Activated CD8-positive, alpha-beta memory T cell treated with anti-CD3 and anti-CD28 coated beads for 4 hours (primary cell): ENCODE data around the gene R3HDM4.

ENCODE experiments used
- DNase-seq, 2 donors: peaks; one replicate each; pipeline ENCODE4 v3.0.0-alpha.2; 2020; ENCODE audit warnings: low read depth in 2 of 2

R3HDM4 gene

DNA sequence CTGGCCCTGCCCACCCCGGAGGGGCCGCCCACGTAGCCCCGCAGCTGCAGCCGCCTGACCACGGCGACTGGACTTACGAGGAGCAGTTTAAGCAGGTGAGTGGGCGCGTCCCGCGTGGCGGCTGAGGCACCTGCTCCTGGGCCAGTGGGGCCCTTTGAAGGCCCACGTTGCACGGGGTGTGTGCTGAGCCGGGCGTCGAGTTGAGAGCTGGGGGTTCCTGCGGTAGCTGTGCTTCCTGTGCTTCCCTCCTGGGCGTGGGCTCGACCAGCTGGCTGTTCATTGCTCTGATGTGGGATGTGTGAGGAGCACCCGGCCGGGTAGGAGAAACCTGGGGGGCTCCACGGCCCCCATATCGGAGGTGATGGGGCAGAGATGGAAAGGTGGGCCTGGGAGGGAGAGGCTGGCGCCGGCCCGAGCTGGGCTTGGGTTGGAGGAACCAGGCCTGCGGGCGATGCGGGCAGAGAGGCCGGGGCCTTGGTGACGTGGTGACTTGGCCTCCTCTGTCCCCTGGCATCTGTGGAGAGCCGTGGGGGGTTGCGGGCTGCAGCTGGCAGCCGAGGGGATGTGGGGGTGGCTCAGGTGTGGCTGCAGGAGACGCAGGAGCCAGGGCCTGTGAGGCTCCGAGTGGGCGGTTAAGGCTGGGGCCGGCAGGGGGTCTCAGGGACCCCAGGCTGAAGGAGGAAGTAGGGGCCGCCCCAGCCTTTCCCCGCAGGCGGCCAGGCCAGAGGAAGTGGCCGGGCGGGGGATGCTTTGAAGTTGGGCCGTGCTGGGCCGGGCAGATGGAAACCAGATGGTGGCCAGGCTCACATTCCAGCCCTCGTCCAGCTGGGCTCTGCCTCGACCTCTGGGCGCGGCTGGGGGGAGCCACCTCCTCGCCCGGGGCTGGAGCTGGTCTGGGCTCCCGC, 19.9 kb upstream of the R3HDM4 start:
- no peak for DNase-seq

DNA sequence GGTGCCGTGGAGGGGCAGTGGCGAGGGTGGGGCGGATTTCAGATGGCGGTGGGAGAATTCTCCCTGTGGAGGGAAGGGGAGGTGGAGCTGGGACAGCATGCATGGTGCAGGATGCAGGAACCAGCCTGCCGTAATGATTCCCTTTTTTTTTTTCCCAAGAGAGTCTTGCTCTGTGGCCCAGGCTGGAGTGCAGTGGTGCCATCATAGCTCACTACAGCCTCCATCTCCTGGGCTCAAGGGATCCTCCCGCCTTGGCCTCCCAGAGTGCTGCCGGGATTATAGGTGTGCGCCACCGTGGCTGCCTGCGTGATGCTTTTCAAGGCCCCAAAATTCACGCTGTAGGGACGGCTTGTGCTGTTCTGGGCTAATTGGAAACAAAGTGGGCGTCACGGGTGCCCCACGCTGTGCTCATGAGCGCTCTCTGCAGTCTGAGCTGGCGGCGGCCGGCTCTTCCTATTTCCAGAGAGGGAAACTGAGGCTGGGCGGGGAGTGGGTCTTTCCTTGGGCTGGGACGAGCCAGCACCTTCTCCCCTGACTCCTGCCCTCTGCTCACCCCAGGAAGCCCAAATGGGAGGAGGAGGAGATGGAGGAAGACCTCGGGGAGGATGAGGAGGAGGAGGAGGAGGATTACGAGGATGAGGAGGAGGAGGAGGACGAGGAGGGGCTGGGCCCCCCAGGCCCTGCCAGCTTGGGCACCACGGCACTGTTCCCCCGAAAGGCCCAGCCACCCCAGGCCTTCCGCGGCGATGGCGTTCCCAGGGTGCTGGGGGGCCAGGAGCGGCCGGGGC, 19.0 kb upstream of the R3HDM4 start:
- no peak for DNase-seq

GRCh38 chr19:929891-930258, 16.9 kb upstream of the R3HDM4 start:
- no peak for DNase-seq

DNA sequence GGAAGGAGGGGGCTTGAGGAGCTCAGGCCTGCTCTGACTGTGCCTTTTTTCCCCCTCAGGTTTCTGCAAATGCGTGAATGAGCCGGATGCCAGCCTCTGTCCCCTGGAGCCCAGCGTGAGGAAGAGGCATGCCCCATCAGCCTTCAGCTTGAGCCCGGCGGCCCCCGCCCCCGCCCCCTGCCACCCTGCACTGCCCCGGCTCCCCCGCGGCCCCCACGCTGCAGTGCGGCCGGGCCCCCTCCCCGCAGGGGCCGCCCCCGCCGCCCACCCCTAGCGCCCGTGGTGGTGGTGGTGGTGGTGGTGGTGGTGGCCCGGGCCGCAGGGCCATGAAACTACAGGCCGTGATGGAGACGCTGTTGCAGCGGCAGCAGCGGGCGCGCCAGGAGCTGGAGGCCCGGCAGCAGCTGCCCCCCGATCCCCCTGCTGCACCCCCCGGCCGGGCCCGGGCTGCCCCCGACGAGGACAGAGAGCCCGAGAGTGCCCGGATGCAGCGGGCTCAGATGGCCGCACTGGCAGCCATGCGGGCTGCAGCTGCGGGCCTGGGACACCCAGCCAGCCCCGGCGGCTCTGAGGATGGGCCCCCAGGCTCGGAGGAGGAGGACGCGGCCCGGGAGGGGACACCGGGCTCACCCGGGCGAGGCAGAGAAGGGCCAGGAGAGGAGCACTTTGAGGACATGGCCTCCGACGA, 16.3 kb upstream of the R3HDM4 start:
- no peak for DNase-seq

- DNase-seq: no peak
These were observed 15.6 kb upstream of the R3HDM4 start for GRCh38 chr19:928471-929202.

DNA sequence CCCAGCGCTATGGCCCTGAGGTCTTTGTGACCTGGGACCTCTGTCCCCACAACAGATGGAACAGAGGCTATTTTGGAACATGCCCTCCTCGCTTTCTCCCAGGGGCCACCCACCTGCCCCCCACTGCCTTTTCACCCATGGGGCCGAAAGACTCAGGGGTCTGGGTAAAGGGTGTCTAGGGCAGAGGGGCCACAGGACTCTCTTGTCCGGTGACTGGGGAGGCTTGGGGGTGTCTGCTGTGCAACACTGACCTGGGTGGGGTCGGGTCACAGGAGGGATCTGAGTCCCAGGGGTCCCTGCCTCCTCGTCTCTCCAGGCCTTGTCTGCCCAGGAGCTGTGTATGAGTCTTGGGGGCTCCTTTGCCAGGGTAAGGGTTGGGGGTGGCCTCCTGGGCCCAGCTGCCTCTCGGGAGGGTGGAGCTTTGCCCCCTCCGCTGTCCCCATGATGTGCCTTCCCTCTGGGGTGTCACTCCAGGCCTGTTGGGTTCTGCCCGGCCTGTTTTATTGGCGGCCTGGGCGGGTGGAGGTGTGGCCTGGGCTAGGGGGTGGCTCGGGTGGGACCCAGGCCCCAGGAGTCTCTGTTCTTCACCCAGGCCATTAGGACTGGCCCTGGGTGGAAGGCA, 14.9 kb upstream of the R3HDM4 start:
- no peak for DNase-seq

DNA sequence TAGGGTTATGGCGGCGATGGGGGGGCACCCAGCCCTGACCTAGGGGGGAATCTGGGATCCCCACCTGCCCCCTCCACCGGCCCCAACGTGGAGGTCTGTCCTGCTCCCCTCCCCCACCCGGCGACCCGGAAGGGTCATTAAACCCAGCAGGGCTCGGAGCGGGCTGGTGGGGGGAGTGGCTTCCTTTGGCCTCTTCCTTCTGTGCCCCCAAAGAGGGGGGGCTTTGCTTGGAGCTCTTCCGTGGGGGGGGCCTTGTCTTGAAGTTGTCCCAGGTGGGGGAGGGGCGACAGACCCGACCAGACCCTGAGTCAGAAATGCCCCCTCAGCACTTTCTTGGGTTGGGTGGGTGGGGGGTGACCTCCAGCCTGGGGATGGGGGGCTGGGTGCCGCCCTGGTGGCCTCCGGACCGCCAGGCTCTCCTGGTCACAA, 14.3 kb upstream of the R3HDM4 start:
- no peak for DNase-seq

- DNase-seq: no peak
These were observed 13.8 kb upstream of the R3HDM4 start for GRCh38 chr19:926589-927350.

GRCh38 chr19:926323-926588, 13.2 kb upstream of the R3HDM4 start:
- no peak for DNase-seq

- DNase-seq: peak; percentile 43 to 47
These were observed 12.7 kb upstream of the R3HDM4 start, which contains the start of gene ARID3A for GRCh38 chr19:925526-926322. ARID3A (plus strand) TSS chr19:926035; CDS start chr19:929529, 3,494 bp downstream.

DNA sequence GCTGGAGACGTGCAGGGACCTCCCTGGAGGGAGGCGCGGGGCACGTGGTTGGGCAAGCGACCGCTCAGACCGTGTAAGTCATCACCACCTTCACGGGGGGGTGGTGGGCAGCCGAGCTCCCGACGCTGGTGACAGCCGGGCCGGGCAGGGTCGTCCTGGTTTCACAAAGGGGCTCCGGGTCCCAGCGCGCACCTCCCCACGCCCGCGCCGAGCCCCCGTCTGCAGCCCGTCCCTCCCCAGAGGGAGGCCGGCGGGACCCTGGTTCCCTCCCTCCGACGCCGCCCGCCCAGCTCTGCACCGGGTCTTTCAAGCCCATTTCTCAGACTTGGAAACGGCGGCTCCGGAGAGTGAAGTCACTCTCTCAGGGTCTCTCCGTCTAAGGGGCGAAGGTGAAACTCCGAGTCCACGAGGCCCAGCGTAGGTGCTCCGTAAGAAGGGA, 12.1 kb upstream of the R3HDM4 start:
- DNase-seq: no peak

DNA sequence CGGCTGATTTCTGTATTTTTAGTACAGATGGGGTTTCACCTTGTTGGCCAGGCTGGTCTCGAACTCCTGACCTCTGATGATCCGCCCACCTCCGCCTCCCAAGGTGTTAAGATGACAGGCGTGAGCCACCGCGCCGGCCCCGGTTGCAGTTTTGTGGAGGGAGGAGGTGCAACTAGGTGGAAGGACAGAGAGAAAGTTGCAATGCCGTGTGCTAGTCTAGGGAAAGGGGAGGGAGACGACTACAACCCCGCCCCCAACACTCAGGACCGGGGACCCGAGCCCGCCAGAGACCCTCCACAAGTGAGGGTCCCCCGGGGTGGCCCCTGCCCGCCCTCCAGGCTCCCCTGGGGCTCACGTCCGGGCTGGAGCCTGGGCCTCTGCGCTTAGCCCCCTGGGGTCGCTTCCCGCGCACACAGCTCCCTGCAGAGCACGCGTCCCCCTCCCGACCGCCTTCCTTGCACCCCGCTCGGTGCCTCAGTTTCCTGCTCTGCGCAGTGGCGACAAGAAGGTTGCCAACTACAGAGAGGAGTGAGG, 11.6 kb upstream of the R3HDM4 start:
- no peak for DNase-seq

GRCh38 chr19:920051-920864, 7.2 kb upstream of the R3HDM4 start:
- peak; percentile 32 to 39 for DNase-seq

GRCh38 chr19:919199-920050, 6.4 kb upstream of the R3HDM4 start:
- no peak for DNase-seq

DNA sequence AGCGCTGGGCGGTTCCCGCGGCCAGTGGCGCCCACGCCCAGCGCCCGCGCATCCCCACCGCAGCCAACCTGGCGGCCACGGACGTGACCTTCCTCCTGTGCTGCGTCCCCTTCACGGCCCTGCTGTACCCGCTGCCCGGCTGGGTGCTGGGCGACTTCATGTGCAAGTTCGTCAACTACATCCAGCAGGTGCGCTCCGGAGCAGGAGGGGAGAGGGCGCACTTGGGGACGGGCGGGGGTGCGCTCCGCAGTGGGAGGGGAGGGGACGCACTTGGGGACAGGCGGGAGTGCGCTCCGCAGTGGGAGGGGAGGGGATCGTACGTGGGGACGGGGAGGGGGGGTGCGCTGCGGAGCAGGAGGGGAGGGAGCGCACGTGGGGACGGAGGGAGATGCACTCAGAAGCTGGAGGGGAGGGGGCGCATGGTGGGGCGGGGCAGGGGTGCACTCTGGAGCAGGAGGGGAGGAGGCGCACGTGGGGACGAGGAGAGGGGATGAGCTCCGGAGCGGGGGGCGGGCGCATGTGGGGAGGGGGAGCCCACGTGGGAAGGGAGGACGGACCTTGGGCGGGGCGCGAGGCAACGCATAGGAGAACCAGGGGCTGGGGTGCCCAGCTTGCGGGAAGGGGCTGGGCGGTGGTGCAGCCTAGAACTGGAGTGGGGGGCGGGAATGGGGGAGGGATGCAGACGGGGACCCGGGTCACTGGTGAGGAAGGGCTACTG, 5.6 kb upstream of the R3HDM4 start:
- no peak for DNase-seq

DNA sequence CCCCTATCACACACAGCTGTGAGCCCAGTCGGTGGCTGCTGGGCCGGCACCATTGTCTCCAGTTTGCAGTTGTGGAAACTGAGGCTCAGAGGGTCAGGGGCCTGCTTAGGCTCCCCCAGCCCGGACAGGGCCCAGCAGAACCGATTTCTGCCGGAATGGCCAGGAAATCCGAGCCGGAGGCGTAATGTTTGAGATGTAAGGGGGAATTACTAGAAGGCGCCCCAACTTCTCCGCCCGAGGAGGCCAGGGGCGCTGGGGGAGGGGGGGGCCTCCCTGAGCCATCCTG, 5.1 kb upstream of the R3HDM4 start:
- DNase-seq: no peak
